ENCODE data around the gene IMP3.

Gene IMP3

GRCh38 chr15:75676688-75677464 lies 36.9 kb upstream of the IMP3 start:
- no peak overlapping the region for H3K4me3 ChIP-seq (replicated peaks; ENCODE audit: low read depth, low read length)
- TF ChIP-seq CTCF (IDR thresholded peaks at IDR 0.05; ENCODE audit: low read length, missing control alignments): no peak
- no peak for DNase-seq (ENCODE audit: low read depth)

- no peak for DNase-seq (ENCODE audit: low read depth)
- TF ChIP-seq CTCF (IDR thresholded peaks at IDR 0.05; ENCODE audit: low read length, missing control alignments): no peak
- no peak overlapping the region for H3K4me3 ChIP-seq (replicated peaks; ENCODE audit: low read depth, low read length)
Measured at GRCh38 chr15:75675579-75676404, 35.8 kb upstream of the IMP3 start.

- no peak for TF ChIP-seq CTCF (IDR thresholded peaks at IDR 0.05; ENCODE audit: low read length, missing control alignments)
Measured at GRCh38 chr15:75674366-75674765, 34.3 kb upstream of the IMP3 start.

GRCh38 chr15:75673426-75674235 lies 33.6 kb upstream of the IMP3 start:
- peak; percentile 88 for DNase-seq (ENCODE audit: low read depth)
- TF ChIP-seq CTCF (IDR thresholded peaks at IDR 0.05; ENCODE audit: low read length, missing control alignments): no peak
- no peak overlapping the region for H3K4me3 ChIP-seq (replicated peaks; ENCODE audit: low read depth, low read length)

More at GRCh38 chr15:75674366-75674765, 34.3 kb upstream of the IMP3 start:
- no peak overlapping the region for H3K4me3 ChIP-seq (replicated peaks; ENCODE audit: low read depth, low read length)
- no peak for DNase-seq (ENCODE audit: low read depth)

- peak; percentile 87 for DNase-seq (ENCODE audit: low read depth)
- H3K4me3 ChIP-seq (replicated peaks; ENCODE audit: low read depth, low read length): peak overlapping the region; percentile 1
- no peak for TF ChIP-seq CTCF (IDR thresholded peaks at IDR 0.05; ENCODE audit: low read length, missing control alignments)
Measured at GRCh38 chr15:75672646-75673425, 32.8 kb upstream of the IMP3 start.

Measured in fibroblast of pulmonary artery (primary cell).